NCI-H524 treated with DMSO at 0.1 percent for 48 hours (cell line): ENCODE measurements around the gene ADK.
"Not testable (repeated sequence)": the region's sequence is repeated elsewhere in the genome, so short reads cannot be mapped to it uniquely, and the experiment has no call there.

ENCODE experiments used
- DNase-seq: peaks from one replicate; lab custom pipeline; 2025; lab: John Stamatoyannopoulos, UW

ADK gene

DNA sequence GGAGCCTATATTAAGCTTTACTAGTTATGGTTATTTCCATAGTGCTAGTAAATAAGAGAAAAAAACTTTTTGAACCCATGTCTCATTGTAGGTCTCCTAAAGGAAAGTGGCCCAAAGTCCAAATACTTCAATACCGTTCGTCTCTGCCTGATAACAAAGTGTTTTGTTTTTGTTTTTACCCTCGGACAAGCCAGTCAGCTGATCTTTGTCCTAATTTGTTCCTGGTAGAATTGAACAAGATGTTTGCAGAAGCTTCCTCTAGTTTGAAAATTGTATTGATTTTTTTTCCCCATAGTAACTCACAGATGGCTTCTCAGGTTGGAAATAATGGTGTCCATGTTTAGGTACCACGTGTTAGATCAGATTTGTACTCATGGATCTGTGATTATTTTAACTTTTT, 339.5 kb downstream of the ADK start:
- DNase-seq, result no peak

DNA sequence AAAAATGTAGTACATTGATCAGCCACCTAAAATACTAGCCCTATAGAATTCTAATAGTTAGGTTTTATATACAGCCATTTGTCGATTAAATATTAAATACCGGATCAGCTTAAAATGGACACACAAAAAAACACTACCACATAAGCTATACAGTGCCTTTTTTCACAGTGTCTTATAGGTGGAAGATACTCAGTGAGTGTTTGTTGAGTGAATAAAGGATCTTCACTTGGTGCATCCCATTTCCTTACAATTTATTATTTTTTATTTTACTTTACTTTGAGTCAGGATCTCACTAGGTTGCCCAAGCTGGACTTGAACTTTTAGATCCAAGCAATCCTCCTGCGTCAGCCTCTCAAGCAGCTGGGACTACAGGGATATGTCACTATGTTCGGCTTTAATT, 340.0 kb downstream of the ADK start:
- no peak for DNase-seq

DNA sequence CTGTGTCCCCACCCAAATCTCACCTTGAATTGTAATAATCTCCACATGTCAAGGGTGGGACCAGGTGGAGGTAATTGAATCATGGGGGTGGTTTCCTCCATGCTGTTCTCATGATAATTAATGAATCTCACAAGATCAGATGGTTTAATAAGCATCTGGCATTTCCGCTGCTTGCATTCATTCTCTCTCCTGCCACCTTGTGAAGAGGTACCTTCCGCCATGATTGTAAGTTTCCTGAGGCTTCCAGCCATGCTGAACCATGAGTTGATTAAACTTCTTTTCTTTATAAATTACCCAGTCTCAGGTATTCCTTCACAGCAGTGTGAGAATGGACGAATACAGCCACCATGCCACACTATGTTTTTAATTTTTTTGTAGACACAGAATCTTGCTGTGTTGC, 345.3 kb downstream of the ADK start:
- DNase-seq, result not testable (repeated sequence)

DNA sequence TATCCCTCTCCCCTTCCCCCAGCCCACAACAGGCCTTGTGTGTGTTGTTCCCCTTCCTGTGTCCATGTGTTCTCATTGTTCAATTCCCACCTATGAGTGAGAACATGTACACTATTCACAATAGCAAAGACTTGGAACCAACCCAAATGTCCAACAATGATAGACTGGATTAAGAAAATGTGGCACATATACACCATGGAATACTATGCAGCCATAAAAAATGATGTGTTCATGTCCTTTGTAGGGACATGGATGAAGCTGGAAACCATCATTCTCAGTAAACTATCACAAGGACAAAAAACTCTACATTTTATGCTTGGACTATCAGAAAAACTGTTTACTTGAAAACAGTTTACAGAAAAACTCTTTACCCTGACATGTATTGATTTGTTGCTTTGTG, 347.6 kb downstream of the ADK start:
- not testable (repeated sequence) for DNase-seq

DNA sequence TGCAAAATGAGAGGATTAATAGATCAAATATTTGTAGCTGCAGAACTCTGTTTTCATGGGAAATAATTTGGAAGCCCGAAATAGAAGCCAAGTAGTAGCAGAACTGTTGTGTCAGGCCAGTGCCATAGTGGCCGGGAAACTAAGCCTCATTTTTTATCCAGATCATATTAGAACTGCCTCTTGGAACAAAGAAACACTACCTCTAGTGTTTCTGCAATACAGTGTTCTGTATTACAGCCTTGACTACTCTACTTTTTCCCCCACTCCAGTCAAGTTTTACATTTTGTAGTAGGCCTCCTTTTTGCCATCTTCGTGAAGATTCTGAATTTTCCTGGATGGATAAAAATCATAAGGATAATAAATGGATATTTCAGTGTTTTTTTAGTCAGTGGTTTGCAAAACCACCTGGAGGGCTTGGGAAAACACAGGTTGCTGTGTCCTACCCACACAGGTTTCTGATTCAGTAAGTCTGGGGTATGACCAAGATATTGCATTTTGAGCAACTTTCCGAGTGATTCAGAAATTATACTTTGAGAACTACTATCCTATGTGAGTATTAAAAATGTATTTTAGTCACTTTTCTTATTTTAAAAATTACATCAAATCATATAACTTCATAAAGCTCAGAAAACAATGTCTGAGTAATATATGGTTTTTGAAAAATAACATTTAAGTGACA, 349.1 kb downstream of the ADK start:
- no peak for DNase-seq

DNA sequence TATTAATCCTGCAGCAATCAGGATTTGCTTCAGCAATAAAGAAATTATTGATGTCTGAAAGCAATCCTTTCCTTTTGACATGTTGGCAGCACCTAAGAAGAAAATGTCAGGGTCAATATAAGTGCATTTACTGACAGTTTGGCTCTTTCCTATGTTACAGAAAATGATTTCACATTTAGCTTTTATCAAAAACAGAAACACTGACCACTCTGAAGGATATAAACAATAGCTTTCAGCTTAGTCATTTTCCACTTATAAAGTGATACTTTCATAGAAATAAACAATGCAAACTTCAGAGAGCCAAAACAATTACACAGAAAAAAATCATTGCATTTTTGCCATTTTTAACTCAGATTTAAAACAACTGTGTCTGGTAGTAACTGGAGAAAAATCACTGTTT, 349.8 kb downstream of the ADK start:
- DNase-seq, result no peak

DNA sequence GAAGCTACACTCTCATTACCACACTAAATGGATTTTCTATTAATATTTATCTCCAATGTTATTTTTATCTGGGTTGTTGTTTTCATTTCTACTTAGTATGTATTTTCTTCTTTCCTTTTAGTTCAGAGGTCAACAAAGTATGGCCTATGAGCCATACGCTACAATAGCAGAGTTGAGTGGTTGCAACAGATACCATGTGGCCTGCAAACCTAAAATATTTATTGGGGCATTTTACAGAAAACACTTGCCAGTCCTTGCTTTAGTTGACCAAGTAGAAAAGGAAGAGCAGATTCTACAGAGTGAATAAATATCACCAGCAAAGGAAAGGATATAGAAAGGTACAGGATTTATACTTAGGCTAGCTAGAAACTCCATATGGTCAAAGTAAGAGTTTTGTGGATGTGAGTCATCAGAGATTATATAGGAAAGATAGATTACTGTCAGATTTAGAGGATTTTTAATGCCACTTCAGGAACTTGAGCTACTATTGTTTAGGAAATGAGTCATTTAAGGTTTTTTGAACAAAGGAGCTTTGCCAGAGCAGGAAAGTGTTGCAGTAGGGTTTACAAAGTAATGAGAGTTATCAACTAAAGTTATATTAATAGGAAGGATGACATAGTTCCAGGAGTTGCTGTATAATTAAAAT, 352.1 kb downstream of the ADK start:
- DNase-seq, result no peak

DNA sequence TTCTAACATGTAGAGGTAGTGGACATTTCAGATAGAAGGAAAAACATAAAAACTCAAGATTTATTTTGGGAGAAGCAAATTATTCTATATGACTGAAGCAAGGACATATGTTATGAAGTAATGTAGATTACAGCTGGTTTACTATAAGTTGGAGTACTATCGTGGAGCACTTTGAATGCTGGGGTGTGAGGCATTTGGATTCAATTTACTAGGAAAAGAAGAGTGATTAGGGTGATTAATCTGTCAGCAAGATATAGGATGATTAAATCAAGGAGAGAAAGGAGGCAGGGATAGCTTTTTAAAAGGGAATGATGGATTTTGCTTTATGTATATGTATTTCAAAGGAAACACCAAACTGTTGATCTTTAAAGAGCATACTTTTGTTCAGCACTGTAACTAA, 356.9 kb downstream of the ADK start:
- no peak for DNase-seq

DNA sequence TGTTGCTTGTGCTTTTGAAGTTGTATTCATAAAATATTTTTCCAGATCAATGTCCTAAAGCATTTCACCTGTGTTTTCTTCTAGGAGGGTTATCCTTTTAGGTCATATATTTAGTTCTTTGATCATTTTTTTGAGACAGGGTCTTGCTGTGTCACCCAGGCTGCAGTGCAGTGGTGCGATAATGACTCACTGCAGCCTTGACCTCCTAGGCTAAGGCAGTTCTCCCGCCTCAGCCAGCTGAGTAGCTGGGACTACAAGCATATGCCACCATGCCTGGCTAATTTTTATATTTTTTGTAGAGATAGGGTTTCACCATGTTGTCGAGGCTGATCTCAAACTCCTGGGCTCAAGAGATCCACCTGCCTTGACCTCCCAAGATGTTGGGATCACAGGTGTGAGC, 359.6 kb downstream of the ADK start:
- DNase-seq, result no peak

DNA sequence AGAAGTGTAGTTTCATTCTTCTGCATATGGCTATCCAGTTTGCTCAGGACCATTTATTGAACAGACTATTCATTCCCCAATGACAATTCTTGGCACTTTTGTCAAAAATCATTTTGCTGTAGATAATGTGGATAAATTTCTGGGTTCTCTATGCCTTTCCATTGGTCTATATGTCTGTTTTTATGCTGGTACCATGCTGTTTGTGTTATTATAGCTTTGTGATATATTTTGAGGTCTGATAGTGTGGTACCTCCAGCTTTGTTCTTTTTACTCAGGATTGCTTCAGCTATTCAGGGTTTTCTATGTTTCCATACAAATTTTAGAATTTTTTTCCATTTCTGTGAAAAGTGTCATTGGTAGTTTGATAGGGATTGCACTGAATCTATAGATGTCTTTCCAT, 360.0 kb downstream of the ADK start:
- DNase-seq, result no peak

DNA sequence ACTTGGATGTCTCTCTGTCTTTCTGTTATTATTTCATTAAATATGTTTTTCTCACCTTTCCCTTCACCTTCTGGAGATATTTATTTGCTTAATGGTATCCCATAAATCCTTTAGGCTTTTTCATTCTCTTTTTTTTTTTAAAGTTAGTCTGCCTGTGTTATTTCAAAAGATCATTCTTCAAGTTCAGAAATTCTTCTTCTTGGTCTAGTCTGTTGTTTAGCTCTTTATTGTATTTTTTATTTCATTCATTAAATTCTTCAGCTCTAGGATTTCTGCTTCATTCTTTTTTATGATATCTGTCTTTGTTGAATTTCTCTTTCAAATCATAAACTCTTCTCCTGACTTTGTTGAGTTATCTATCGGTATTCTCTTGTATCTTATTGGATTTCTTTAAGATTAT, 363.3 kb downstream of the ADK start:
- no peak for DNase-seq

DNA sequence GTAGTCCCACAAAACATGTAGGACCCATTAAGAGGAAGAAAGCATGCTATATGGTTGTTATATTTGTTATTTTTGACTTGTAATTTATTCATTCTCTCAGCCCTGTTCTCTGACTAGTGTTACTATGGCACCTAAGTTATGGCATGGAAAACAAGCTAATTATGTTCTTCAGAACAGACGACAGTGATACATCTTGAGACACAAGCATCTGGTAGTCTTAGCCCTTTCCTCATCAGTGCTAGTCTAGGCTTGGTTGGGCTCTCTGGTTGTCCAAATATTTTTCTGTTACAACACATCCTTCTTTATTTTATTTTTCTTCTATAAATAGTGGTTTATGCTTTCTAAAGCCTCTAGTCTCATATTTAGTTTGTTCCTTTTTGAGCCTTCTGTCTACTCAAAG, 367.0 kb downstream of the ADK start:
- no peak for DNase-seq

DNA sequence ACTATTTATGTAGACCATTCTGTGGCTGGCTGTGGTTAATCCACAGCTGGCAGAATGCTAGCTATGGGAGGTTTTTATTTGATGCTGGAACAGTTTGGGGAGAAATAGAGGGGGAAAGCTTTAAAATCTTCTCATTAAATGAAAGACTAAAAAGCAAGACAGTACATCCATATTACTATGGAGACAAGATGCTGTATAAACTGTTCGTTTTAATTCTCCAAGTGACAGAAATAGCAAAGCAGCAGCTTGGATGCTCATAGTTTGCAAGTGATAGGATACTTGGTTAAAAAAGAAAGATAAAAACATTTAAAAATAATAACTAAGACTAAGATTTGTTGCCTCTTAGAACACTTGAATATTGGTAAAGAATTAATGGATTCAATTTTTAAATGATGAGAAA, 370.5 kb downstream of the ADK start:
- DNase-seq, result no peak

DNA sequence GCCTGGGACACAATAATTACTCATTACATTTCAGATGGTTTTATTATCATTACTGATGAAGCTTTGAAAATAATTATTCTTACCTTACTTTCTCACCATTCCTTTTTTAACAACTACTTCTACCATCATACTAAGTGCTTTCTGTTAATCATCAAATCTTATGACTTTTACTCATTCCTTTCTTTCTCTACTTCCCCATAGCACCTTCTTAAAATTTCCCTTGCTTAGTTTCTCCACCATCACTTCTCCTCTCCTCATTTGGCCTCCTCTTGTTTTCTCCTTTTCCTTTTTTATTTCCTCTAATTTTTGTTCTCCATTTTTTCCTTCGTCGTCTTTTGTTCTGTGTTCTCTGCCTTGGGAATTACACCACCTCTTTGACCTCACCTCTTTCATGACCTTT, 372.2 kb downstream of the ADK start:
- DNase-seq, result no peak

DNA sequence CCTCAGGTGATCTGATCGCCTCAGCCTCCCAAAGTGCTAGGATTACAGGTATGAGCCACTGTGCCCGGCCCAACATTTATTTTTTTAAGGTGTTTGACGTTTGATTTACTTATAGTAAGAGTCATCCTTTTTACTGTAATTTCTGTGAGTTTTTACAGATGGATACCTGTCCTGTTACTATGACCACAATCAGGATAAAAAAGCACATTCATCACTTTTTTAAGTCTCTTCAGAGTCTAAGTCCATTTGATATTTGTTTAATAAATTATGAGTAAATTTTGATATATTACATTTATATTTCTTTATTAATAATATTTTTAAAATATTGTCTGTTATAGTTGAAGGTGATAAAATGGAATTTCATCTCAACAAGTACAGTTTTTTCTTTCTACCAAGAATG, 374.9 kb downstream of the ADK start:
- DNase-seq, result no peak

DNA sequence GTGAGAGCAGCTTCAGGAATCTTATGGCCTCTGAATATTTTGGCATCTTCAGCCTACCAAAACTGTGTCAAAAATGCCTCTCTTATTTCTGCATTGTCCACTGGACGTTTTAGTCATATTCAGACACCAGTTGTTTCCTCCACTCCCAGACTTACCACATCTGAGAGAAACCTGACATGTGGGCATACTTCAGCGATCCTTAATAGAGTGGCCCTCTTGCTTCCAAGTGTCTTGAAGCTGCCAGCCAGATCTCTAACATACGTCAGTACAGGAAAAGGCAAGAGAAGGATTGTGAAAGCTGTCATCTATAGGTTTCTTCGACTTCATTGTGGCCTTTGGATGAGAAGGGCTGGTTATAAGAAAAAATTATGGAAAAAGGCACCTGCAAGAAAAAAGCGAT, 376.6 kb downstream of the ADK start:
- not testable (repeated sequence) for DNase-seq

DNA sequence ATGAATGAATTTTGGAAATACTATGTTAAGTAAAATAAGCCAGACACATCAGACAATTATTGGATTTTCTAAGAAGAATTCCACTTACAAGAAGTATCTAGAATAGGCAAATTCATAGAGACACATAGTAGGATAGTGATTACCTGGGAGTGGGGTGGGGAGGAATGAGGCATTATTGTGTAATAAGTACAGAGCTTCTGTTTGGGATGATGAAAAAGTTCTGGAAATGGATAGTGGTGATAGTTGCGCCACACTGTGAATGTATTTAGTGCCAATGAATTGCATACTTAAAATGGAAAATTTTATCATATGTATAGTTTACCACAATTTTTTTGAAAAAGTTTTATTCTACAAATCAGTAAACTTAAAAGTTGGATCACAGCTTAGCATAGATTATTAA, 378.2 kb downstream of the ADK start:
- DNase-seq, result no peak

DNA sequence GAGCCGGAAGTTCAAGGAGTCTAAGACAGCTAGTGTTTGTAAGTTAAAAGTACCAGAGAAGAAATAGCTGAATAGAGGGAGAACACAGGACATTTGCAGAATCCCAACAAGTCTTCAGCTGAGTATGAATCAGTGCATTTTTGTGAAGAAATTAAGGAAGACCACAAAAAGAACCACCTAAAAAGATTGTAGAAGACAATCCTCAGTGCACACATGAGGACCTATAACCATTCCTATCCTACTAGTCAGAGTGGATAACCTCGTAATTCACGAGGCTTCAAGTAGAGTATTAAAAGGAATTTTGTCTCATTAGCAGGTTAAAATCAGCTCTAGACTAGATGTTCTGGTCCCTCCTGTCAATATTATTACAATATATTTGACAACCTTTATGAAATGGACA, 380.0 kb downstream of the ADK start:
- DNase-seq, result no peak

DNA sequence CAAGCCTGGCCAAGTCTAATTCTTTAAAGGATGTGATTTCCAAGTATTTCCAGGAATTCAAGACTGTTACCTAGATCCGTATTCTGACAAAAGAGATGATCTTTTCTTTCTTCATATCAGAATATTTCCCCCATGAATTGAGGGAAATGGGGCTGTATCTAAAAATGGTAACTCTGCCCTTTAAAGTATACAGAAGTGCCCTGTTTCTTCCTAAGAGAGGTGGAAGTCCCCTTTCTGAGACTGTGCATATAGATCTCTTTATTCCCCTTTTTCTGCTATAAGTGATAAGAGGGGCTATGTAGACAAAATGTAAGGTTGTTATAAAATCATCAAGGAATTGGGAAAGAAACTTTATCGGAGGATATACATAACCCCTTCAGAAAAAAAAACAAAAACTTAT, 388.3 kb downstream of the ADK start:
- no peak for DNase-seq

DNA sequence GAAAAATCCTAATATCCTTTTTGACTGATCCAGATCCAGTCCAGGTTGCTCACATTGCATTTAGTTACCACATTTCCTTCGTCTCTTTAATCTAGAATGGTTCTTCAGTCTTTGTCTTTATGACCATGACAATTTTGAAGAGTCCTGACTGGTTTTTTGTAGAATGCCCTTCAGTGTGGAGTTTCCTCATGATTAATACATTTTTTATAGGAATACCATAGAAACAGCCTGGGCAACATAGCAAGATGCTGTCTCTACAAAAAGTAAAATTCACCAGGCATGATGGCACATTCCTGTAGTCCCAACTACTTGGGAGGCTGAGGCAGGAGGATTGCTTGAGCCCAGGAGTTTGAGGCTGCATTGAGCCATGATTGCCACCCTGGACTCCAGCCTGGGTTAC, 390.4 kb downstream of the ADK start:
- no peak for DNase-seq

DNA sequence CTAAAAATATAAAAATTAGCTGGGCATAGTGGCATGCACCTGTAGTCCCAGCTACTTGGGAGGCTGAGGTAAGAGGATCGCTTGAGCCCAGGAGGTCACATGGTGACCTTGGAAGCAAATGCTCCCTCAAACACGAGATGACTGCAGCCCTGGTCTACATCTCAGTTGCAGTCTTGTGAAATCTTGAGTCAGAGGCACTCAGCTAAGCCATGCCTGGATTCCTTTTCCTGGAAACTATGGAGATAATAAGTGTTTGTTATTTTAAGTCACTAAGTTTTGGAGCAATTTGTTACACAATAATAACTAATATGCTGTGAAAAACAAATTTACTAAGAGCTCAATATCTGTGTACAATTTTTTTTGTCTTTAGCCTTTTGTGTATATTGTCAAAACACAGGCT, 391.1 kb downstream of the ADK start:
- DNase-seq, result no peak

DNA sequence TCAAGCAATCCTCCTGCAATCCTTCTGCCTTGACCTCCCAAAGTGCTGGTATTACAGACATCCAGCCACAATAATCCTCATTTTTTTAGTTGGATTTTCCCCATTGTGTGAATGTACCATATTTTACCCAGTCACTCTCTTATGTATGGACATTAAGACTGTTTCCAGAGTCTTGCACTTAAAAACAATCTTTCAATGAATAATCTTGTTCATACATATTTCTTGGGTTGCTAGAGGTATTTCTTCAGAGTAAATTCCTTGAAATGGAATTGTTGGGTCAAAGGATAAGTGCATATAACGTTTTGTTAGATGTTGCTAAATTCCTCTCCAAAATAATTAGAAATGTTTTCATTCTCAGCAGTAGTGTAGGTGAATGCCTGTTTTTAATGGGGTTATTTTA, 392.3 kb downstream of the ADK start:
- no peak for DNase-seq

DNA sequence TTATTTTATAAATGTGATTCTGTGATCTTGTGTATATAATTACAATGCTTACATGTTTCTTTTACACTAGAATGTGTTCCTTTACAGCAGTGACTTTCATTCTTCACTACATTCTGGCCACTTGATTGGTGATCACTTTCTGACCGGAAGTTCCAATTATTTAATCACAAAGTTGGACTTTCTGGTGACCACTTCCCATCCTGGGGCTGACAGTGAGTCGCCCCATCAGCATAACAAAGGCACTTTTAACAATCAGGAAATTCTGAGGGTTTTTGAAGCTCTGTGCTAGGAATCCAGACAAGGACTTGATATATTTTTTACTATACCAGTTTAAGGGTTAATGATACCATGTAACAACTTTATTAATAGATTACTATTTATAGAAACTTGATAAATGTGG, 393.1 kb downstream of the ADK start:
- no peak for DNase-seq

DNA sequence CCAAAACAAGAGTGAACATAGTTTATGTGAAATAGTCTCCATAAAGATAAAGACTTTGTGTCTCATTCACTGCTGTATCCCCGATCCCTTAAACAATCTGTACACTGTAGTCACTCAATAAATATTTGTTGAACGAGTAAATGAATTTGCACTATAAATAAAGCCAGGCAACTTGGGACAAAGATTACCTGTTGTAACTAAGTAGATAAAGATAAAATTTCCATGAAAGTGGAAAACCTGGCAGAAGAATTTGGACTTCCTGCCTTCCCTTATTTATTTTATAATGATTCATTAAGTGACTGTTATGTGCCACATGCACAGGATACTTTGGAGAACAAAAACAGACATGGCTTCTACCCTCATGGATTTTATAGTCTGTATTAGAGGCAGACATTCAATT, 397.7 kb downstream of the ADK start:
- DNase-seq, result no peak
